Measurements from ENCODE around the gene MET. TPM values are rescaled to one million over a fixed set of nuclear protein-coding genes. Genes with fewer than 3 reads are reported as not detected.
"Not testable (repeated sequence)": the region's sequence is repeated elsewhere in the genome, so short reads cannot be mapped to it uniquely, and the experiment has no call there.

The MET gene
- total RNA-seq, 1 donor from 2014 or later, result 55.4 TPM

DNA sequence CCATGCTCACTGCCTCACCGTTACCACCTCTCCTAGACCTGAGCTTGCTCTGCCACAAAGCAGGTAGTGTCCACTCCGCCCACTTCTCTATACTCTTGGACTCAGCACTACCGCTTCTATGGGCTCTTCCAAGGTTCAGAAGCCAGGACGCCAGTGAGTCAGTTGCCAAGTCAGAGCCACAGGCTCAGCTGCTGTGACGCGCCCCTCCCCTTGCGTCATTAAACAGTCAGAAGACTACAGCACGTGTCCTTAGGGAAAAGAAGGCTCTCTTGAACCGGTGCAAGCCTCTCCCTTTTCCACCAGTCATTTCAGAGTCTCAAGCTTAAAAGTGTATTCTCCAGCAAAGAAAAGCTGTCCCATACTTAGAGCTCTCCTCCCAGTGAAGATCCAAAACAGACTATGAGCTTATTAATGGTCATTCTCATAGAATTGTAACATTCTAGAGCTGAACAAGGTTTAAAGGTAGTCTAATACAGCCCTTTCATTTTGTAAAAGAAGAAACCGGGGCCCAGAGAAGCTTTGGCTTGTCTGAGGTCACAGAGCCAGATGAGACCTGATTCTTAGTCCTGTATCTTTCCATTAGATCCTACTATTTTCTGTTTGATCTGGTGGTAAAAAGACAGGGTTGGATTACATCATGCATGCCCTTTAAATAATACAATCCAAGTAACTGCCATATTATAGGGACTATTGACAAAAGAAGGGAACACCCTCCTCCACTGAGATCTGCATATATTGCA, 40.9 kb upstream of the MET start:
- no peaks in the 10 kb centered on the region for H3K36me3 Mint-ChIP-seq (ENCODE audit: unreplicated experiment)
- H3K4me1 Mint-ChIP-seq (ENCODE audit: unreplicated experiment), result peaks cover 17% of the 10 kb centered on the region
- no peak for DNase-seq (ENCODE audit: extremely low spot score, unreplicated experiment)
- TF ChIP-seq, protein P1, sequence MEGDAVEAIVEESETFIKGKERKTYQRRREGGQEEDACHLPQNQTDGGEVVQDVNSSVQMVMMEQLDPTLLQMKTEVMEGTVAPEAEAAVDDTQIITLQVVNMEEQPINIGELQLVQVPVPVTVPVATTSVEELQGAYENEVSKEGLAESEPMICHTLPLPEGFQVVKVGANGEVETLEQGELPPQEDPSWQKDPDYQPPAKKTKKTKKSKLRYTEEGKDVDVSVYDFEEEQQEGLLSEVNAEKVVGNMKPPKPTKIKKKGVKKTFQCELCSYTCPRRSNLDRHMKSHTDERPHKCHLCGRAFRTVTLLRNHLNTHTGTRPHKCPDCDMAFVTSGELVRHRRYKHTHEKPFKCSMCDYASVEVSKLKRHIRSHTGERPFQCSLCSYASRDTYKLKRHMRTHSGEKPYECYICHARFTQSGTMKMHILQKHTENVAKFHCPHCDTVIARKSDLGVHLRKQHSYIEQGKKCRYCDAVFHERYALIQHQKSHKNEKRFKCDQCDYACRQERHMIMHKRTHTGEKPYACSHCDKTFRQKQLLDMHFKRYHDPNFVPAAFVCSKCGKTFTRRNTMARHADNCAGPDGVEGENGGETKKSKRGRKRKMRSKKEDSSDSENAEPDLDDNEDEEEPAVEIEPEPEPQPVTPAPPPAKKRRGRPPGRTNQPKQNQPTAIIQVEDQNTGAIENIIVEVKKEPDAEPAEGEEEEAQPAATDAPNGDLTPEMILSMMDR (IDR thresholded peaks at IDR 0.05), result no peak
- H3K9me3 Mint-ChIP-seq (ENCODE audit: unreplicated experiment), result peaks cover 3% of the 10 kb centered on the region
- no peak overlapping the region for H3K4me3 Mint-ChIP-seq (ENCODE audit: unreplicated experiment)
- H3K27me3 Mint-ChIP-seq (ENCODE audit: unreplicated experiment), result no peaks in the 10 kb centered on the region
- H3K27ac Mint-ChIP-seq (ENCODE audit: unreplicated experiment), result no peak overlapping the region

DNA sequence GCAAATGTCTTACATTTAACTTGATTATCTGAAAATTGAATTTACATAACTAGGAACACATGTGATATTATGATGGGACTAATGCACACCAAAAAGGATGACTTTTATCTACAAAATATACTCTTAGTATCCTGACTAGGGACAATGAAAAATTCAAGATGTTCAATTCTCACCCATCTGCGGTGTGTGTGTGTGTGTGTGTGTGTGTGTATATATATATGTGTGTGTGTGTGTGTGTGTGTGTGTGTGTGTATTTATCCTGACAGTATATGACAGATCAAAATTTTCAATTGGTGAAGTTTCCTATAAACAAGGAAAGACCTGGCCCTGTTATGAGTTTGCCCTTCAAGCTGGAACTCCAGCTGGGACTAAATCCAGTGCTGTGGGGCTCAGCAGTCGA, 40.3 kb upstream of the MET start:
- no peaks in the 10 kb centered on the region for H3K36me3 Mint-ChIP-seq (ENCODE audit: unreplicated experiment)
- DNase-seq (ENCODE audit: extremely low spot score, unreplicated experiment), result no peak
- TF ChIP-seq, protein P1 (IDR thresholded peaks at IDR 0.05), result no peak
- no peaks in the 10 kb centered on the region for H3K27me3 Mint-ChIP-seq (ENCODE audit: unreplicated experiment)
- H3K4me3 Mint-ChIP-seq (ENCODE audit: unreplicated experiment), result no peak overlapping the region
- no peak overlapping the region for H3K27ac Mint-ChIP-seq (ENCODE audit: unreplicated experiment)
- peaks cover 17% of the 10 kb centered on the region for H3K4me1 Mint-ChIP-seq (ENCODE audit: unreplicated experiment)
- peaks cover 3% of the 10 kb centered on the region for H3K9me3 Mint-ChIP-seq (ENCODE audit: unreplicated experiment)

DNA sequence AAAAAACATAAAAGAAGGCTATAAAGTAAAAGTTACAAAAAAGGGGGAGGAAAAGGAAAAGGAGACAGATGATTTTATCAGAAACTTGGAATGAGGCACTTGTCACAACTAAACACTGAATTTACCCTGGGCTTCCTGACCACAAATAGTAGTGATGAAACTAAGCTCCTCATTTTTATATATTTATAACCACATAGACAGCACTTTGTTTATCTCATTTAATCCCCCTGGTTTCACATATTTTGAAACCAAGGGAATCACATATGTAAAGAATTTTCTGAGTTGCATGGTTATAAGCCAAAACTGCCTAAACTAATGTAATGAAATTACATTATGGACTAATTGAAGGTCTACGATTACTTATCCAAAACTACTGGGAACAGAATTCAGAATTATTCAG, 39.6 kb upstream of the MET start:
- TF ChIP-seq, protein P1 (IDR thresholded peaks at IDR 0.05), result no peak
- no peak for DNase-seq (ENCODE audit: extremely low spot score, unreplicated experiment)
- no peaks in the 10 kb centered on the region for H3K27me3 Mint-ChIP-seq (ENCODE audit: unreplicated experiment)

DNA sequence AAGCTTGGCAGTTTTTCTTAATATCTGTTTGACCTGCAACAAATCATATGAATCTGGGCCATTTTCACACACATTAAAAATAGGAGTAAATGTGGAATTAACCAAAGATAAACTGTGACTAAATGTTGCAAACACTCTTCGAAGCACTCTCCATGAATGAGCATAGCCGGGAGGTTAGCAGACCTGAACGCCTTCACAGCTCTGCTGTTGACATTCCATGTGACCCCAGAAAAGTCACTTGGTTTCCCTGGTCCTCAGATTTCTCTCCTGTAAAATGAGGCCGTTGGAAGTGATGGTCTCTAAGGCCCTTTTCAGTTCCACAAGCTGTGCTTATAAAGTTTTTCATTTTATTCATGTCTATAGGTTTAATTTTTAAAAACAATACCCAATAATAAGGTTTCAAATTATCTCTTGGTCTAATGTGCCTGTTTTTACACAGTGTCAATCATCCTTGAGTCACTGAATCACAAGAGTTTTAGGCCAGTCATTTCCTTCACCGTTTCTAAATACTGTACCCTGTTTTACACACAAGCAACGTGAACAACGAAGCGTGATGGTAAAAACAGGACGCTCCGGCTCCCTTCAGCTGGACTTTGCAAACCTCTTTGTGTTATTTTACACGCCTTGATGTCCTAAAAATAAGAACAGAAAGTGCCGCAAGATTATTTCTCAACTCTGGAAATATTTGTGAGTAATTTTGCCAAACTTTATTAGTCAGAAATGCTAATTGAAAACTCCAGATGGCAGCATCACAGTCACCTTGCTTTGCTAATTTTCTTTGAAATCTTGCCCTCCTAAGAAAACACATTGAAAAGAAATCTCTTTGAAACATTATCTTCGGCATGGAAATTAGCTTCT, 38.6 kb upstream of the MET start:
- no peaks in the 10 kb centered on the region for H3K9me3 Mint-ChIP-seq (ENCODE audit: unreplicated experiment)
- H3K4me3 Mint-ChIP-seq (ENCODE audit: unreplicated experiment), result no peak overlapping the region
- DNase-seq (ENCODE audit: extremely low spot score, unreplicated experiment), result no peak
- TF ChIP-seq, protein P1 (IDR thresholded peaks at IDR 0.05), result no peak
- H3K4me1 Mint-ChIP-seq (ENCODE audit: unreplicated experiment), result peaks cover 15% of the 10 kb centered on the region
- H3K27ac Mint-ChIP-seq (ENCODE audit: unreplicated experiment), result no peak overlapping the region
- H3K27me3 Mint-ChIP-seq (ENCODE audit: unreplicated experiment), result no peaks in the 10 kb centered on the region
- no peaks in the 10 kb centered on the region for H3K36me3 Mint-ChIP-seq (ENCODE audit: unreplicated experiment)

More for the DNA sequence above, 39.6 kb upstream of the MET start:
- Mint-ChIP-seq H3K36me3 (ENCODE audit: unreplicated experiment) (no peaks in the 10 kb centered on the region), H3K27ac (ENCODE audit: unreplicated experiment) (no peak overlapping the region), H3K4me3 (ENCODE audit: unreplicated experiment) (no peak overlapping the region), H3K4me1 (ENCODE audit: unreplicated experiment) (peaks cover 17% of the 10 kb centered on the region), H3K9me3 (ENCODE audit: unreplicated experiment) (no peaks in the 10 kb centered on the region)

DNA sequence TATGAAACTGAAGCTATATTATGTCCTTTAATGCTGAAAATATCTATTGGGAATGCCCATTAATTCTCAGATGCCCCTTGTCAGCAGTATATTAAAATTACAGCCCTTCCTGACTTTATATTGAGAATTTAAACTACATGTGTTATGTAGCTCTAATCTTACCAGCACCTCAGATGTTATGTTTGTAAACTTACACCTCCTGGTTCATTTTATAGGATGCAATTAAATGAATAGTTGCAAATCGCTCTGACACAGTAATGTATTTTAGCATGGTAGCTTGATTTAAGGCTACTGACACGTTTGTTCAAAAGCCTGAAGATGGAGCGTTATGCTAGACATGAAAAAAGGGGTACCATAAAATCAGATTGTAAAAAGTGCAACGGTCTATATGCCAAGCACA, 35.0 kb upstream of the MET start:
- Mint-ChIP-seq H3K4me1 (ENCODE audit: unreplicated experiment) (peaks cover 1% of the 10 kb centered on the region), H3K4me3 (ENCODE audit: unreplicated experiment) (no peak overlapping the region), H3K27ac (ENCODE audit: unreplicated experiment) (no peak overlapping the region), H3K9me3 (ENCODE audit: unreplicated experiment) (no peaks in the 10 kb centered on the region), H3K27me3 (ENCODE audit: unreplicated experiment) (no peaks in the 10 kb centered on the region), H3K36me3 (ENCODE audit: unreplicated experiment) (no peaks in the 10 kb centered on the region)
- TF ChIP-seq, protein P1 (IDR thresholded peaks at IDR 0.05), result no peak
- DNase-seq (ENCODE audit: extremely low spot score, unreplicated experiment), result no peak

DNA sequence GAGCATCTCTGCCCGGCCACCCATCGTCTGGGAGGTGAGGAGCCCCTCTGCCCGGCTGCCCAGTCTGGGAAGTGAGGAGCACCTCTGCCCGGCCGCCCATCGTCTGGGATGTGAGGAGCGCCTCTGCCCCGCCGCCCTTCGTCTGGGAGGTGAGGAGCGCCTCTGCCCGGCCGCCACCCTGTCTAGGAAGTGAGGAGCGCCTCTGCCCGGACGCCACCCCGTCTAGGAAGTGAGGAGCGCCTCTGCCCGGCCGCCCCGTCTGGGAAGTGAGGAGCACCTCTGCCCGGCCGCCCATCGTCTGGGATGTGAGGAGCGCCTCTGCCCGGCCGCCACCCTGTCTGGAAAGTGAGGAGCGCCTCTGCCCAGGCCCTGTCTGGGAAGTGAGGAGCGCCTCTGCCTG, 33.4 kb upstream of the MET start:
- not testable (repeated sequence) for DNase-seq (ENCODE audit: extremely low spot score, unreplicated experiment); H3K27me3 Mint-ChIP-seq (ENCODE audit: unreplicated experiment)

More for the DNA sequence above, 33.4 kb upstream of the MET start:
- H3K27ac Mint-ChIP-seq (ENCODE audit: unreplicated experiment); H3K4me1 Mint-ChIP-seq (ENCODE audit: unreplicated experiment); H3K4me3 Mint-ChIP-seq (ENCODE audit: unreplicated experiment); H3K9me3 Mint-ChIP-seq (ENCODE audit: unreplicated experiment); H3K36me3 Mint-ChIP-seq (ENCODE audit: unreplicated experiment): not testable (repeated sequence)

All from osteocyte (in vitro differentiated cells).